Measurements from ENCODE around the gene ACP7.

DNA sequence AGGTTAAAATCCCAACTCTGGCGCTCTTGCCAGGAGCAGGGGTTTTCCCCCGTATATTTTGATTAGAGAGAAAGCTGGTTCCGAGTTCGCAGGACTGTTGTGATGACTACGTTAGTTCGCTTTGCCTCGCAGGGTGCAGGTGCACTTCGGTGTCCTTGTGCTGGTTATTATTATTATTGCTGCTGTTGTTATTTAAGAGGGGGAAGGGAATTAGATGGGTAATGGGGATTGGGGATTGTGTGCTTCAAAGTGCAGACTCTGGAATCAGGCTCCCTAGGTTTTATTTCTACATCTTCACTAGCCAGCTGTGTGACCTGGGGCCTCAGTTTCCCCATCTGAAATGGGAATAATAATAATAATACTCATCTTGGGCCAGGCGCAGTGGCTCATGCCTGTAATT lies 15.2 kb downstream of the ACP7 start:
- TF ChIP-seq, protein P1, sequence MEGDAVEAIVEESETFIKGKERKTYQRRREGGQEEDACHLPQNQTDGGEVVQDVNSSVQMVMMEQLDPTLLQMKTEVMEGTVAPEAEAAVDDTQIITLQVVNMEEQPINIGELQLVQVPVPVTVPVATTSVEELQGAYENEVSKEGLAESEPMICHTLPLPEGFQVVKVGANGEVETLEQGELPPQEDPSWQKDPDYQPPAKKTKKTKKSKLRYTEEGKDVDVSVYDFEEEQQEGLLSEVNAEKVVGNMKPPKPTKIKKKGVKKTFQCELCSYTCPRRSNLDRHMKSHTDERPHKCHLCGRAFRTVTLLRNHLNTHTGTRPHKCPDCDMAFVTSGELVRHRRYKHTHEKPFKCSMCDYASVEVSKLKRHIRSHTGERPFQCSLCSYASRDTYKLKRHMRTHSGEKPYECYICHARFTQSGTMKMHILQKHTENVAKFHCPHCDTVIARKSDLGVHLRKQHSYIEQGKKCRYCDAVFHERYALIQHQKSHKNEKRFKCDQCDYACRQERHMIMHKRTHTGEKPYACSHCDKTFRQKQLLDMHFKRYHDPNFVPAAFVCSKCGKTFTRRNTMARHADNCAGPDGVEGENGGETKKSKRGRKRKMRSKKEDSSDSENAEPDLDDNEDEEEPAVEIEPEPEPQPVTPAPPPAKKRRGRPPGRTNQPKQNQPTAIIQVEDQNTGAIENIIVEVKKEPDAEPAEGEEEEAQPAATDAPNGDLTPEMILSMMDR (conservative IDR thresholded peaks at IDR 0.05 in 1 of 2, IDR thresholded peaks at IDR 0.05 in 1 of 2; ENCODE audit: extremely low read depth in 1 of 2, insufficient read depth in 1 of 2, low read depth in 1 of 2, low read length in 2 of 2): no peak
- no peak for TF ChIP-seq EZH2 (IDR thresholded peaks at IDR 0.05; ENCODE audit: borderline replicate concordance, low read length)
